IMR-90 (cell line): ENCODE data around the gene CACNA1D. TPM values are rescaled to one million over a fixed set of nuclear protein-coding genes. Genes with fewer than 3 reads are reported as not detected.

Source experiments
- ATAC-seq: fragments of 200-7000 bp; cut with Tn5 transposase; 2 replicates; pipeline ENCODE4 v1.9.1; 2020; ENCODE audit warnings: low read depth, mild to moderate bottlenecking, moderate library complexity
- BruUV-seq: library from RNA; stranded (reverse); fragments of 400-500 nt; replicated peaks from 2 replicates; lab custom pipeline; 2021; lab: Mats Ljungman, UMichigan
- CTCF ChIA-PET: fragments of 300-600 bp; formaldehyde crosslinking; extraction: SDS; loops from one replicate; lab custom pipeline; 2021; ENCODE audit warnings: antibody characterized with exemption; lab: Yijun Ruan, JAX
- POLR2A ChIA-PET: fragments of 300-600 bp; sonication (Branson Sonifier 250); formaldehyde crosslinking; loops from one replicate; lab custom pipeline; 2022; ENCODE audit warnings: antibody characterized with exemption; ENCODE audit not compliant: unreplicated experiment; lab: Charles Lee
- DNase-seq: peaks from one replicate; pipeline ENCODE4 v3.0.0; 2013
- H2AFZ ChIP-seq: replicated peaks from 2 replicates; pipeline ENCODE3; 2013; ENCODE audit warnings: low read length, mild to moderate bottlenecking; ENCODE audit not compliant: poor library complexity
- H2AK5ac ChIP-seq: 2 replicates; pipeline ENCODE4 v1.6.1; 2013; ENCODE audit warnings: low read depth, low read length, inconsistent platforms
- H2AK9ac ChIP-seq: replicated peaks from 2 replicates; pipeline ENCODE3; 2013; ENCODE audit warnings: mild to moderate bottlenecking, low read depth, low read length, moderate library complexity; ENCODE audit not compliant: poor library complexity
- H2BK120ac ChIP-seq: 2 replicates; pipeline ENCODE4 v1.6.1; 2013; ENCODE audit warnings: low read depth, low read length, inconsistent platforms
- H2BK15ac ChIP-seq: 3 replicates; pipeline ENCODE4 v1.6.1; 2013; ENCODE audit warnings: low read depth, low read length, inconsistent platforms
- H2BK20ac ChIP-seq: 2 replicates; pipeline ENCODE4 v1.6.1; 2013; ENCODE audit warnings: low read depth, mild to moderate bottlenecking, inconsistent platforms, low read length, moderate library complexity
- H2BK5ac ChIP-seq: 2 replicates; pipeline ENCODE4 v1.6.1; 2013; ENCODE audit warnings: mild to moderate bottlenecking, low read depth, low read length, inconsistent platforms; ENCODE audit not compliant: poor library complexity, severe bottlenecking
- H3K14ac ChIP-seq: replicated peaks from 2 replicates; pipeline ENCODE4 v1.6.1; 2013; ENCODE audit warnings: low read depth, low read length, inconsistent platforms
- H3K18ac ChIP-seq: 2 replicates; pipeline ENCODE4 v1.6.1; 2013; ENCODE audit warnings: low read depth, low read length, control low read depth
- H3K23ac ChIP-seq: 2 replicates; pipeline ENCODE4 v1.6.1; 2013; ENCODE audit warnings: low read depth, low read length, inconsistent platforms
- H3K27ac ChIP-seq: 2 replicates; pipeline ENCODE4 v1.5.1; 2013; ENCODE audit warnings: mild to moderate bottlenecking, control low read depth, low read length; ENCODE audit not compliant: insufficient read depth
- H3K27me3 ChIP-seq: 2 replicates; pipeline ENCODE4 v1.6.1; 2013; ENCODE audit warnings: low read length; ENCODE audit not compliant: control insufficient read depth, insufficient read depth
- H3K36me3 ChIP-seq: 2 replicates; pipeline ENCODE4 v1.6.1; 2013; ENCODE audit warnings: low read length, mixed read lengths; ENCODE audit not compliant: control insufficient read depth, insufficient read depth
- H3K4ac ChIP-seq: 2 replicates; pipeline ENCODE4 v1.6.1; 2013; ENCODE audit warnings: low read depth, low read length, inconsistent platforms
- H3K4me1 ChIP-seq: 2 replicates; pipeline ENCODE4 v1.6.1; 2013; ENCODE audit warnings: low read length, mixed read lengths; ENCODE audit not compliant: control insufficient read depth, insufficient read depth
- H3K4me2 ChIP-seq: 2 replicates; pipeline ENCODE4 v1.6.1; 2013; ENCODE audit warnings: low read depth, mild to moderate bottlenecking, control low read depth, low read length, moderate library complexity
- H3K4me3 ChIP-seq: 2 replicates; pipeline ENCODE4 v1.5.1; 2013; ENCODE audit warnings: low read depth, mild to moderate bottlenecking, control low read depth, low read length, moderate library complexity; ENCODE audit not compliant: insufficient read depth
- H3K56ac ChIP-seq: 2 replicates; pipeline ENCODE4 v1.6.1; 2013; ENCODE audit warnings: low read length, inconsistent platforms; ENCODE audit not compliant: insufficient read depth; ENCODE audit errors: extremely low read depth
- H3K79me1 ChIP-seq, 2 experiments: 2 replicates each; pipeline ENCODE4 v1.6.1; 2013; ENCODE audit warnings: low read length in 2 of 2, inconsistent platforms in 1 of 2, low read depth in 1 of 2
- H3K9ac ChIP-seq: 2 replicates; pipeline ENCODE4 v1.6.1; 2013; ENCODE audit warnings: low read depth, low read length, control low read depth
- H3K9me1 ChIP-seq: 2 replicates; pipeline ENCODE4 v1.6.1; 2013; ENCODE audit warnings: low read length, inconsistent platforms; ENCODE audit not compliant: insufficient read depth
- H3K9me3 ChIP-seq: 2 replicates; pipeline ENCODE4 v1.6.1; 2013; ENCODE audit warnings: low read length; ENCODE audit not compliant: control insufficient read depth, insufficient read depth
- H4K20me1 ChIP-seq: 2 replicates; pipeline ENCODE4 v1.6.1; 2013; ENCODE audit warnings: low read length, inconsistent platforms; ENCODE audit not compliant: insufficient read depth
- H4K5ac ChIP-seq: 2 replicates; pipeline ENCODE4 v1.6.1; 2013; ENCODE audit warnings: mild to moderate bottlenecking, low read depth, low read length, control low read depth
- H4K8ac ChIP-seq, 2 experiments: 2 replicates each; pipeline ENCODE4 v1.6.1; 2013; ENCODE audit warnings: low read depth in 2 of 2, low read length in 2 of 2, control low read depth in 1 of 2, inconsistent platforms in 1 of 2
- H4K91ac ChIP-seq: 2 replicates; pipeline ENCODE4 v1.6.1; 2013; ENCODE audit warnings: low read depth, low read length, inconsistent platforms; ENCODE audit not compliant: insufficient read depth
- CTCF ChIP-seq: conservative IDR thresholded peaks from 2 replicates; pipeline ENCODE4 v1.5.1; 2012; ENCODE audit warnings: mild to moderate bottlenecking, low read depth, low read length, improper control_type of control experiment
- MAFK ChIP-seq: IDR thresholded peaks from 2 replicates; pipeline ENCODE4 v1.6.1; 2012; ENCODE audit warnings: low read depth, low read length, improper control_type of control experiment
- NFE2L2 ChIP-seq: fragments of 150-350 bp; IDR thresholded peaks from 2 replicates; pipeline ENCODE4 v1.6.1; 2016; ENCODE audit warnings: low read depth, mild to moderate bottlenecking, low read length
- RAD21 ChIP-seq: IDR thresholded peaks from 2 replicates; pipeline ENCODE4 v1.6.1; 2012; ENCODE audit warnings: low read length, improper control_type of control experiment
- WGBS, 2 experiments: methylation state at CpG; one replicate each; pipeline versions ENCODE4 v1.1.5 to v1.1.7; 2013; ENCODE audit warnings: missing lambda C conversion rate in 2 of 2; ENCODE audit not compliant: insufficient read length in 1 of 2; ENCODE audit errors: extremely low coverage in 2 of 2; 5-methylcytosine and 5-hydroxymethylcytosine counted together
- dilution Hi-C: fragments of 300-500 bp; cut with HindIII; formaldehyde crosslinking; loops from one replicate; pipeline ENCODE4 v1.14.3; 2018; ENCODE audit warnings: low sequenced_read_pairs; ENCODE audit not compliant: unreplicated experiment
- in situ Hi-C: fragments of 300-500 bp; cut with MboI; formaldehyde crosslinking; loops from 3 replicates; pipeline ENCODE4 v1.14.3; 2019; ENCODE audit warnings: low sequenced_read_pairs, inconsistent platforms, mixed read lengths
- intact Hi-C: fragments of 100-400 bp; cut with micrococcal nuclease; formaldehyde crosslinking; loops from 2 replicates; pipeline ENCODE4 v1.10.0; 2022
- polyA plus RNA-seq, 3 experiments: library from polyadenylated mRNA; depleted of rRNA; stranded (reverse); fragments of >200 nt; gene quantifications; 2 replicates each; pipeline ENCODE4 v1.2.3, GENCODE V29; 2012; ENCODE audit warnings: low replicate concordance in 1 of 3
- total RNA-seq: library from RNA; depleted of rRNA; stranded (reverse); fragments of >200 nt; gene quantifications from 2 replicates; pipeline ENCODE4 v1.2.3, GENCODE V29; 2012

CACNA1D gene
- total and polyA plus RNA-seq, 2 of the 4 experiments (the other 2 are of a cell fraction): 0.07 TPM; not detected in 1

- CTCF ChIA-PET: no interaction called here
Observed at GRCh38 chr3:53595660-53596059, 101.2 kb downstream of the CACNA1D start.

More at GRCh38 chr3:53595660-53596059, 101.2 kb downstream of the CACNA1D start:
- in situ Hi-C loops (no loop called here), dilution Hi-C loops (no loop called here), intact Hi-C loops (no loop called here)
- no TSS peak for BruUV-seq
- DNase-seq (no peak), ATAC-seq (no peak)
- Histone ChIP-seq H3K18ac (no peak overlapping the region), H2AK5ac (no peak overlapping the region), H3K9me3 (no peaks in the 10 kb centered on the region), H2BK20ac (no peak overlapping the region), H3K9me1 (no peaks in the 10 kb centered on the region), H3K36me3 (no peaks in the 10 kb centered on the region), H3K4me1 (no peaks in the 10 kb centered on the region), H2BK120ac (no peak overlapping the region), H4K91ac (no peak overlapping the region), H4K20me1 (no peaks in the 10 kb centered on the region), H2AFZ (no peak overlapping the region), H3K4ac (no peak overlapping the region), H3K79me1 (no peaks in the 10 kb centered on the region), H3K56ac (no peak overlapping the region), H4K8ac (no peak overlapping the region), H3K9ac (no peak overlapping the region), H4K5ac (no peak overlapping the region), H3K27ac (no peak overlapping the region), H2BK5ac (no peak overlapping the region), H3K27me3 (no peaks in the 10 kb centered on the region), H3K4me2 (no peak overlapping the region), H2BK15ac (no peak overlapping the region), H3K4me3 (no peak overlapping the region), H2AK9ac (no peak overlapping the region), H3K14ac (no peak overlapping the region), H3K23ac (no peak overlapping the region)
- POLR2A ChIA-PET: no interaction called here
- no peak for TF ChIP-seq CTCF
- no peak for TF ChIP-seq MAFK
- TF ChIP-seq NFE2L2: no peak
- TF ChIP-seq RAD21: no peak
- WGBS, 2 experiments: 40% methylated on average over 1 of the region's 3 CpGs; no CpG with 5 or more reads in 1 of the 2 experiments
